ENCODE measurements around the gene JAM2.

- TF ChIP-seq POLR2A (IDR thresholded peaks at IDR 0.05) = no peak
- TF ChIP-seq CTCF (IDR thresholded peaks at IDR 0.05 in 4 of 5, conservative IDR thresholded peaks at IDR 0.05 in 1 of 5) = peak; percentile 49 to 79 (median 66)
These were observed 69.5 kb downstream of the JAM2 start for GRCh38 chr21:25708467-25709065.

All from gastrocnemius medialis (tissue), 4 donors.